Testis (tissue), 5 donors: ENCODE results near the gene LRRD1. TPM values are rescaled to one million over a fixed set of nuclear protein-coding genes. Genes with fewer than 3 reads are reported as not detected.
A peak's percentile ranks its signal among the peaks of the same experiment; 100 is the strongest.

Experiments used
- DNase-seq: peaks from one replicate; pipeline ENCODE4 v3.0.0-alpha.2; 2019
- H3K27ac ChIP-seq, 2 donors: fragments of 200-600 bp; sonication (generic); one replicate each; pipeline ENCODE4 v1.5.1; 2019
- H3K27me3 ChIP-seq: fragments of 200-600 bp; sonication (generic); one replicate; pipeline ENCODE4 v1.5.1; 2019
- H3K36me3 ChIP-seq: fragments of 200-600 bp; sonication (generic); one replicate; pipeline ENCODE4 v1.5.1; 2017; ENCODE audit warnings: low read depth; ENCODE audit errors: missing control alignments
- H3K4me1 ChIP-seq: fragments of 200-600 bp; sonication (generic); one replicate; pipeline ENCODE4 v1.5.1; 2019
- H3K4me3 ChIP-seq, 2 donors: fragments of 200-600 bp; sonication (generic); one replicate each; pipeline ENCODE4 v1.5.1; 2017 to 2019
- H3K9me3 ChIP-seq: fragments of 200-600 bp; sonication (generic); one replicate; pipeline ENCODE4 v1.5.1; 2017
- CTCF ChIP-seq, 3 experiments: fragments of 450-650 bp in 2 of 3; fragments of 200-600 bp in 1 of 3; sonication (generic) in 1 of 3; IDR thresholded peaks; one replicate each; pipeline ENCODE4 v1.5.1; 2016 to 2019; ENCODE audit warnings: antibody characterized with exemption in 3 of 3, mild to moderate bottlenecking in 2 of 3, moderate library complexity in 1 of 3
- POLR2A ChIP-seq: fragments of 450-650 bp; IDR thresholded peaks from one replicate; pipeline ENCODE4 v1.6.1; 2017; ENCODE audit warnings: antibody characterized with exemption, mild to moderate bottlenecking, moderate library complexity
- WGBS, 2 donors: methylation state at CpG; one replicate each; pipeline ENCODE4 v1.1.5; 2018; 5-methylcytosine and 5-hydroxymethylcytosine counted together
- intact Hi-C: fragments of 100-400 bp; cut with DNase I; formaldehyde crosslinking; loops from one replicate; pipeline ENCODE4 v1.15.1; 2023; ENCODE audit warnings: low total_unique reads
- long read RNA-seq, 2 donors: transcript quantifications; one replicate each; lab custom pipeline, GENCODE V29; 2026
- polyA plus RNA-seq: library from polyadenylated mRNA; stranded (reverse); fragments of 350-450 nt; fragmentation: Illumina TruSeq; extraction: RNeasy Lipid Tissue Mini Kit (QIAGEN cat#74804); gene quantifications from one replicate; pipeline ENCODE4 v1.2.3, GENCODE V29; 2014; ENCODE audit warnings: low read depth, low replicate concordance; ENCODE audit not compliant: insufficient read depth
- total RNA-seq, 2 donors: library from RNA; depleted of rRNA; stranded (reverse); fragments of >200 nt; gene quantifications; one replicate each; pipeline ENCODE4 v1.2.3, GENCODE V29; 2016

Gene LRRD1
- total RNA-seq = 10 to 100 TPM in 1 of 2 donors, 1 to 10 TPM in 1; 7.7 to 14.8 TPM
- polyA plus RNA-seq = 8.7 TPM
- long read RNA-seq, donor 1 = 0 reads
- long read RNA-seq, donor 2 = 0 reads

- intact Hi-C loops = no loop called here
Observed at GRCh38 chr7:92178928-92179924, at the start of gene LRRD1. Gene LRRD1 (minus strand): TSS chr7:92179142. CDS start chr7:92165202, 13,940 bp downstream.

GRCh38 chr7:92228742-92229141 lies 49.8 kb upstream of the LRRD1 start:
- no peaks in the 10 kb centered on the region for H3K27me3 ChIP-seq
- intact Hi-C loops = no loop called here
- H3K9me3 ChIP-seq = no peaks in the 10 kb centered on the region
- H3K4me1 ChIP-seq = no peaks in the 10 kb centered on the region
- no peak overlapping the region for H3K4me3 ChIP-seq
- no peak overlapping the region for H3K27ac ChIP-seq
- 92% methylated on average over 2 of the region's 2 CpGs for WGBS, 2 donors
- TF ChIP-seq POLR2A (no peak), CTCF (IDR thresholded peaks at IDR 0.05) (no peak)
- no peak for DNase-seq
- H3K36me3 ChIP-seq = no peaks in the 10 kb centered on the region

More at GRCh38 chr7:92178928-92179924, at the start of gene LRRD1:
- TF ChIP-seq CTCF (IDR thresholded peaks at IDR 0.05) (peak; percentile 93 to 97 (median 95)), POLR2A (no peak)
- H3K27ac ChIP-seq = peak within 1 kb of the TSS; percentile 86 to 95
- H3K9me3 ChIP-seq = no peaks in the 10 kb centered on the region
- WGBS, 2 donors = 6 to 20% methylated on average over 15 to 53 of the region's 60 CpGs
- no peaks in the 10 kb centered on the region for H3K4me1 ChIP-seq
- no peaks in the 10 kb centered on the region for H3K27me3 ChIP-seq
- no peaks in the 10 kb centered on the region for H3K36me3 ChIP-seq
- DNase-seq = peak; percentile 95
- peak within 1 kb of the TSS; percentile 61 to 75 for H3K4me3 ChIP-seq

- H3K4me1 ChIP-seq = no peaks in the 10 kb centered on the region
- TF ChIP-seq CTCF (IDR thresholded peaks at IDR 0.05) (no peak), POLR2A (no peak)
- H3K27me3 ChIP-seq = no peaks in the 10 kb centered on the region
- H3K27ac ChIP-seq = no peak overlapping the region
- no peak for DNase-seq
- no peaks in the 10 kb centered on the region for H3K36me3 ChIP-seq
- H3K4me3 ChIP-seq = no peak overlapping the region
- intact Hi-C loops = no loop called here
- H3K9me3 ChIP-seq = no peaks in the 10 kb centered on the region
- WGBS, 2 donors = 90 to 100% methylated on average over 2 of the region's 2 CpGs
Observed at GRCh38 chr7:92228100-92228499, 49.2 kb upstream of the LRRD1 start.

- intact Hi-C loops = no loop called here
- DNase-seq = no peak
- no peaks in the 10 kb centered on the region for H3K36me3 ChIP-seq
- no peaks in the 10 kb centered on the region for H3K4me1 ChIP-seq
- no peak overlapping the region for H3K4me3 ChIP-seq
- WGBS, 2 donors = 74 to 91% methylated on average over 4 of the region's 4 CpGs
- no peaks in the 10 kb centered on the region for H3K9me3 ChIP-seq
- H3K27me3 ChIP-seq = no peaks in the 10 kb centered on the region
- TF ChIP-seq CTCF (IDR thresholded peaks at IDR 0.05) = no peak
- TF ChIP-seq POLR2A = no peak
- H3K27ac ChIP-seq = no peak overlapping the region
Observed at GRCh38 chr7:92226981-92227380, 48.0 kb upstream of the LRRD1 start.
